ENCODE measurements around the gene YBX2. TPM values are rescaled to one million over a fixed set of nuclear protein-coding genes. Genes with fewer than 3 reads are reported as not detected.
A peak's percentile ranks its signal among the peaks of the same experiment; 100 is the strongest.

The YBX2 gene
- total RNA-seq, 1 experiment from 2014 or later, result not detected

DNA sequence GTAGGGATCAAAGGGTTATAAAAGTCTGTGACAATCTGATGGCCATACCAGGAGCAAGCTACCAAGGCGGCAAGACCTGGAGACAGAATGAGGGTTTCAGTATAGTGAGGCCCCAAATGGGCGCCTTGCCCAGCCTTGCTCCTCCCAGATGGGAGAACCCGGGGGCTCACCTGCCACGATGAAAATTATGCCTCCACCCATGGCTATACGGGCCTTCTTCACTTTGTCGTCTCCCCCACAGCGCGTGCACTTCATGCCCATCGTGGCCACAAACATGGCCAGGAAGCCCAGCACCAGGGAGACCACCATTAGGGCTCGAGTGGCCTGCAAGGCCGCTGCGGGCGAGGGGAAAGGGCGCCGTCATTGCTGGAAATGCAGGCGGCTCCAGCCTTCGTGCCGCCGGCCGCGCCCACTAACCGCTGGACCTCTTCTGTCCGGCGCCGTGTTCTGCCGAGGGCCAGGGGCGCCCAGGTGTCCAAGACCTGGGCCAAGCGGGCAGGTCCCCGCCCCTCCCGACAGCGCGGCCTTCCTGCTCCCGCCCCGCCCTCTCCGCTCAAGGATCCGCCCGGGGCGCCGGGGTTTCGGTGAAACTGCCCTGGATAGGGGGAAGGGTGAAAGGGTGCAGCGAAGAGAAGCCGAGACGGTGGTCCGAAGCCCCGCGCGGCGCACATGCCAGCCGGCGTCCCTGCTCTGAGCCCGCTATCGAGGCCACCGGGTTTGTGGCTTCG is 33.6 kb downstream of the YBX2 start:
- no peaks in the 10 kb centered on the region for H3K79me2 ChIP-seq (ENCODE audit: low read length)
- no peak overlapping the region for H3K4me2 ChIP-seq (ENCODE audit: low read depth, low read length, poor library complexity, severe bottlenecking)
- H3K9me2 ChIP-seq (replicated peaks; ENCODE audit: insufficient read depth, low read length), result no peaks in the 10 kb centered on the region
- no peak overlapping the region for H3K4me3 ChIP-seq (ENCODE audit: low read length)
- no peak overlapping the region for H2AFZ ChIP-seq (ENCODE audit: low read length)
- H3K36me3 ChIP-seq (ENCODE audit: insufficient read depth, low read length), result peaks cover 6% of the 10 kb centered on the region; the same call in 1 of the 2 replicates
- H3K27ac ChIP-seq (ENCODE audit: low read length), result no peak overlapping the region
- no peaks in the 10 kb centered on the region for H3K9me3 ChIP-seq (ENCODE audit: low read length)
- H3K9ac ChIP-seq (ENCODE audit: low read length), result no peak overlapping the region
- no peaks in the 10 kb centered on the region for H3K27me3 ChIP-seq (ENCODE audit: low read length)
- DNase-seq, result no peak
- no peaks in the 10 kb centered on the region for H3K4me1 ChIP-seq (ENCODE audit: low read length)
- H4K20me1 ChIP-seq (ENCODE audit: insufficient read depth, low read depth, low read length), result no peaks in the 10 kb centered on the region

GRCh38 chr17:7260151-7260550 is 34.3 kb downstream of the YBX2 start:
- H3K9ac ChIP-seq (ENCODE audit: low read length), result no peak overlapping the region
- no peak overlapping the region for H3K4me2 ChIP-seq (ENCODE audit: low read depth, low read length, poor library complexity, severe bottlenecking)
- DNase-seq, result no peak

DNA sequence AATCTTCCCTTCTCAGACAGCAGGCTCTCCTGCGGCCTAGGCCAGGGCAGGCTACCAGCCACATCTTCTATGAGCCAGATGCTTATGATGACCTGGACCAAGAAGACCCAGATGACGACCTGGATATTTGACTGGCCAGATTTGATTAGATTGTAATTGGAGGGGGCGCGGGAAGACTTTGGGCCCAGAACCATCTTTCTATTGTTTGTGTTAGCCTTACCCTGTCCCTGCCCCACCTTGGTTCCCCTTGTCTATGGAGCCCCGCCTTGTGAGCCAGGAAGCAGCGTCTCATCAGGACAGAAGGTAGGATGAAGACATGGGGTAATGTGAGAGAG is 34.9 kb downstream of the YBX2 start:
- Histone ChIP-seq H3K9me2 (replicated peaks; ENCODE audit: insufficient read depth, low read length) (no peaks in the 10 kb centered on the region), H3K27ac (ENCODE audit: low read length) (no peak overlapping the region), H3K36me3 (ENCODE audit: insufficient read depth, low read length) (peaks cover 14% of the 10 kb centered on the region; the same call in 1 of the 2 replicates), H3K4me3 (ENCODE audit: low read length) (no peak overlapping the region), H3K4me1 (ENCODE audit: low read length) (no peaks in the 10 kb centered on the region), H3K27me3 (ENCODE audit: low read length) (no peaks in the 10 kb centered on the region), H3K4me2 (ENCODE audit: low read depth, low read length, poor library complexity, severe bottlenecking) (no peak overlapping the region), H2AFZ (ENCODE audit: low read length) (no peak overlapping the region), H3K79me2 (ENCODE audit: low read length) (peaks cover 2% of the 10 kb centered on the region; the same call in 1 of the 2 replicates), H4K20me1 (ENCODE audit: insufficient read depth, low read depth, low read length) (no peaks in the 10 kb centered on the region), H3K9me3 (ENCODE audit: low read length) (no peaks in the 10 kb centered on the region), H3K9ac (ENCODE audit: low read length) (no peak overlapping the region)
- no peak for DNase-seq

More at GRCh38 chr17:7260151-7260550, 34.3 kb downstream of the YBX2 start:
- Histone ChIP-seq H3K4me1 (ENCODE audit: low read length) (no peaks in the 10 kb centered on the region), H3K9me3 (ENCODE audit: low read length) (no peaks in the 10 kb centered on the region), H2AFZ (ENCODE audit: low read length) (no peak overlapping the region), H3K27ac (ENCODE audit: low read length) (no peak overlapping the region), H3K79me2 (ENCODE audit: low read length) (no peaks in the 10 kb centered on the region), H3K9me2 (replicated peaks; ENCODE audit: insufficient read depth, low read length) (no peaks in the 10 kb centered on the region), H3K27me3 (ENCODE audit: low read length) (no peaks in the 10 kb centered on the region), H3K4me3 (ENCODE audit: low read length) (no peak overlapping the region), H3K36me3 (ENCODE audit: insufficient read depth, low read length) (peaks cover 9% of the 10 kb centered on the region; the same call in 1 of the 2 replicates), H4K20me1 (ENCODE audit: insufficient read depth, low read depth, low read length) (no peaks in the 10 kb centered on the region)

- H3K4me2 ChIP-seq (ENCODE audit: low read depth, low read length, poor library complexity, severe bottlenecking), result no peak overlapping the region
- no peaks in the 10 kb centered on the region for H3K9me3 ChIP-seq (ENCODE audit: low read length)
- H2AFZ ChIP-seq (ENCODE audit: low read length), result no peak overlapping the region
- no peaks in the 10 kb centered on the region for H3K27me3 ChIP-seq (ENCODE audit: low read length)
- H3K4me1 ChIP-seq (ENCODE audit: low read length), result no peaks in the 10 kb centered on the region
- no peaks in the 10 kb centered on the region for H4K20me1 ChIP-seq (ENCODE audit: insufficient read depth, low read depth, low read length)
- no peak for DNase-seq
- no peak overlapping the region for H3K27ac ChIP-seq (ENCODE audit: low read length)
- no peaks in the 10 kb centered on the region for H3K9me2 ChIP-seq (replicated peaks; ENCODE audit: insufficient read depth, low read length)
- peaks cover 19% of the 10 kb centered on the region; the same call in 1 of the 2 replicates for H3K36me3 ChIP-seq (ENCODE audit: insufficient read depth, low read length)
- H3K9ac ChIP-seq (ENCODE audit: low read length), result no peak overlapping the region
- H3K4me3 ChIP-seq (ENCODE audit: low read length), result no peak overlapping the region
- H3K79me2 ChIP-seq (ENCODE audit: low read length), result peaks cover 8% of the 10 kb centered on the region
Observed at GRCh38 chr17:7258731-7259554, 35.5 kb downstream of the YBX2 start.

DNA sequence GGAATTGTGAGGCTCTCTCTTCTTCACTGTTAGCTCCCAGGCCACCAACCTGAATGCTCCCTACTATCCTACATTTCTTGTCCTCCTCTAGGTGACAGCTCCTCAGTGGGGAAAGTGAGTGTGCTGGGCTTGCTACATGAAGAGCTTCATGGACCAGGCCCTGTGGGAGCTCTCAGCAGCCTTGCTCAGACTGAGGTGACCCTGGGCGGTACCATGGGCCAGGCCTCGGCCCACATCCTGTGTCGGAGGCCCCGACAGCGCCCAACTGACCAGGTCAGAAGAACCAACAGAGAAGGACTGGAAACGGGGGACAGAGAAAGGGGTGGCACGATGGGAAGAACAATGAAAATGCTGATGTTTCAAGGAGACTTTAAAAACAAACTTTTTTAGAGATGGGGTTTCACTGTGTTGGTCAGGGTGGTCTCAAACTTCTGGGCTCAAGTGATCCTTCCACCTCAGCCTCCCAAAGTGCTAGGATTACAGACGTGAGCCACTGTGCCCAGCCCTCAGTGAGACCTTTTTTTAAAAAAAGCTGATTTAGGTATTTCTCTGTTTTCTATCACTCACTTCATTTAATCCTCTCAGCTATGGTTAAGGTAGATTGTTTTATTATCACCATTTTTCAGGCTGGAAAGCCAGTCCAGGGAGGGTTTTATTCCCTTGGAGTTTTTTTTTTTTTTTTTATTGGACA is 37.5 kb downstream of the YBX2 start:
- Histone ChIP-seq H3K4me2 (ENCODE audit: low read depth, low read length, poor library complexity, severe bottlenecking) (no peak overlapping the region), H3K27ac (ENCODE audit: low read length) (no peak overlapping the region), H4K20me1 (ENCODE audit: insufficient read depth, low read depth, low read length) (no peaks in the 10 kb centered on the region), H2AFZ (ENCODE audit: low read length) (no peak overlapping the region), H3K27me3 (ENCODE audit: low read length) (no peaks in the 10 kb centered on the region), H3K9me2 (replicated peaks; ENCODE audit: insufficient read depth, low read length) (no peaks in the 10 kb centered on the region), H3K9ac (ENCODE audit: low read length) (no peak overlapping the region), H3K79me2 (ENCODE audit: low read length) (peaks cover 20% of the 10 kb centered on the region), H3K36me3 (ENCODE audit: insufficient read depth, low read length) (peaks cover 19% of the 10 kb centered on the region; the same call in 1 of the 2 replicates), H3K9me3 (ENCODE audit: low read length) (no peaks in the 10 kb centered on the region), H3K4me1 (ENCODE audit: low read length) (peaks cover 8% of the 10 kb centered on the region), H3K4me3 (ENCODE audit: low read length) (no peak overlapping the region)
- no peak for DNase-seq

GRCh38 chr17:7254511-7254910 is 39.9 kb downstream of the YBX2 start:
- Histone ChIP-seq H4K20me1 (ENCODE audit: insufficient read depth, low read depth, low read length) (peaks cover 9% of the 10 kb centered on the region; the same call in 1 of the 2 replicates), H3K27me3 (ENCODE audit: low read length) (no peaks in the 10 kb centered on the region), H3K4me1 (ENCODE audit: low read length) (peaks cover 17% of the 10 kb centered on the region), H2AFZ (ENCODE audit: low read length) (no peak overlapping the region), H3K9ac (ENCODE audit: low read length) (no peak overlapping the region), H3K9me2 (replicated peaks; ENCODE audit: insufficient read depth, low read length) (no peaks in the 10 kb centered on the region), H3K4me3 (ENCODE audit: low read length) (no peak overlapping the region), H3K27ac (ENCODE audit: low read length) (no peak overlapping the region), H3K79me2 (ENCODE audit: low read length) (peaks cover 39% of the 10 kb centered on the region), H3K36me3 (ENCODE audit: insufficient read depth, low read length) (peaks cover 19% of the 10 kb centered on the region; the same call in 1 of the 2 replicates), H3K4me2 (ENCODE audit: low read depth, low read length, poor library complexity, severe bottlenecking) (no peak overlapping the region), H3K9me3 (ENCODE audit: low read length) (no peaks in the 10 kb centered on the region)
- no peak for DNase-seq

DNA sequence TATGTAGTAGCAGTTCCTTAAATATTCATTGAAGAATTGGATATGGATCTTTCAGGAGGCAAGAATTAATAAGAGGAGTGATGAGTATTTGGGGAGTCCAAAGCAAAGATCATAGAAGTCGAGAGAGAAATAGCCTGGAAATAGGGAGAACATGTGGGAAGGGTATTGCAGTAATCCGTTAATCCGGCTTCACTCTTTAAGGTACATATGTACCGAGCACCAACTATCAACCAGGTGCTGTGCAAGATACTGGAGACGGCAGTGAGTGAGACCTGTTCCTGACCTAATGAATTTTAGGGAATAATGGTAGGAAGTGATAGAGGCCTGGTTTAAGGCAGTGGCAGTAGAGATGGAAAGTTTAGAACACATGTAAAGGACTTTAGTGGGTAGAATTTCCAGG is 41.4 kb downstream of the YBX2 start:
- Histone ChIP-seq H3K9me3 (ENCODE audit: low read length) (no peaks in the 10 kb centered on the region), H3K4me2 (ENCODE audit: low read depth, low read length, poor library complexity, severe bottlenecking) (peak overlapping the region; percentile 94), H3K79me2 (ENCODE audit: low read length) (peaks cover 54% of the 10 kb centered on the region), H3K4me1 (ENCODE audit: low read length) (peaks cover 27% of the 10 kb centered on the region), H3K27ac (ENCODE audit: low read length) (peak overlapping the region; percentile 80), H3K4me3 (ENCODE audit: low read length) (peak overlapping the region; percentile 90), H3K27me3 (ENCODE audit: low read length) (no peaks in the 10 kb centered on the region), H3K9me2 (replicated peaks; ENCODE audit: insufficient read depth, low read length) (no peaks in the 10 kb centered on the region), H3K9ac (ENCODE audit: low read length) (peak overlapping the region; percentile 90), H3K36me3 (ENCODE audit: insufficient read depth, low read length) (peaks cover 19% of the 10 kb centered on the region; the same call in 1 of the 2 replicates), H4K20me1 (ENCODE audit: insufficient read depth, low read depth, low read length) (peaks cover 17% of the 10 kb centered on the region; the same call in 1 of the 2 replicates), H2AFZ (ENCODE audit: low read length) (no peak overlapping the region)
- no peak for DNase-seq

Measured in Karpas-422 (cell line).